H1 (cell line): ENCODE data around the gene CRYBG1. TPM values are rescaled to one million over a fixed set of nuclear protein-coding genes. Genes with fewer than 3 reads are reported as not detected.

ENCODE experiments used
- CTCF ChIA-PET: fragments of 300-600 bp; sonication (Branson Sonifier 250); formaldehyde crosslinking; loops from one replicate; lab custom pipeline; 2021; ENCODE audit not compliant: partially characterized antibody; lab: Charles Lee
- POLR2A ChIA-PET: fragments of 300-600 bp; sonication (Branson Sonifier 250); formaldehyde crosslinking; loops from one replicate; lab custom pipeline; 2021; ENCODE audit warnings: inconsistent platforms; ENCODE audit not compliant: partially characterized antibody; lab: Charles Lee
- DNase-seq, 2 experiments: peaks; one replicate each; pipeline versions ENCODE4 v3.0.0 to v3.0.0-alpha.2; 2010 to 2022; ENCODE audit warnings: low spot score in 2 of 2, low read depth in 1 of 2, mixed read lengths in 1 of 2
- FAIRE-seq: peaks from 2 replicates; lab custom pipeline; 2011; peaks lifted over from hg19 to GRCh38; lab: Jason Lieb, UNC
- H2AFZ ChIP-seq: 2 replicates; pipeline ENCODE4 v1.8.1; 2012; ENCODE audit warnings: low read length, inconsistent platforms
- H2AK5ac ChIP-seq: 2 replicates; pipeline ENCODE4 v1.6.1; 2013; ENCODE audit warnings: low read depth, low read length
- H2BK120ac ChIP-seq: replicated peaks from 2 replicates; pipeline ENCODE3; 2013; ENCODE audit warnings: low read depth, low read length, inconsistent platforms
- H2BK12ac ChIP-seq: 2 replicates; pipeline ENCODE4 v1.6.1; 2013; ENCODE audit warnings: low read depth, low read length
- H2BK15ac ChIP-seq: 2 replicates; pipeline ENCODE4 v1.6.1; 2013; ENCODE audit warnings: low read length
- H2BK20ac ChIP-seq: 2 replicates; pipeline ENCODE4 v1.6.1; 2013; ENCODE audit warnings: low read length
- H2BK5ac ChIP-seq: 2 replicates; pipeline ENCODE4 v1.6.1; 2013; ENCODE audit warnings: low read depth, low read length
- H3K14ac ChIP-seq: 2 replicates; pipeline ENCODE4 v1.6.1; 2013; ENCODE audit warnings: inconsistent platforms; ENCODE audit not compliant: insufficient read length
- H3K18ac ChIP-seq: 2 replicates; pipeline ENCODE4 v1.6.1; 2013; ENCODE audit warnings: low read length; ENCODE audit errors: extremely low read depth
- H3K23ac ChIP-seq: 2 replicates; pipeline ENCODE4 v1.6.1; 2013; ENCODE audit warnings: inconsistent platforms; ENCODE audit not compliant: insufficient read length
- H3K23me2 ChIP-seq: 2 replicates; pipeline ENCODE4 v1.6.1; 2013; ENCODE audit warnings: low read depth, low read length
- H3K27ac ChIP-seq: 2 replicates; pipeline ENCODE4 v1.6.1; 2011; ENCODE audit warnings: low read depth, low read length, inconsistent platforms
- H3K27me3 ChIP-seq, 4 experiments: replicated peaks in 1 of 4; 1 replicate in 1 of 4; 2 replicates in 3 of 4; pipeline versions ENCODE4 v1.6.1 to v1.8.1; 2011 to 2013; ENCODE audit warnings: low read length in 3 of 4, mild to moderate bottlenecking in 3 of 4, inconsistent platforms in 2 of 4, mixed read lengths in 2 of 4, moderate library complexity in 1 of 4; ENCODE audit not compliant: control insufficient read depth in 3 of 4, insufficient read depth in 3 of 4; ENCODE audit errors: extremely low read depth in 1 of 4
- H3K36me3 ChIP-seq, 4 experiments: 2 replicates each; pipeline versions ENCODE4 v1.6.1 to v1.8.1; 2011 to 2013; ENCODE audit warnings: mild to moderate bottlenecking in 4 of 4, low read length in 3 of 4, moderate library complexity in 2 of 4, control low read depth in 1 of 4, inconsistent platforms in 1 of 4; ENCODE audit not compliant: insufficient read depth in 4 of 4, control insufficient read depth in 2 of 4
- H3K4ac ChIP-seq: replicated peaks from 2 replicates; pipeline ENCODE3; 2013; ENCODE audit warnings: low read length, low read depth, mixed read lengths, inconsistent platforms; ENCODE audit not compliant: insufficient read length
- H3K4me1 ChIP-seq, 4 experiments: replicated peaks in 1 of 4; 1 replicate in 1 of 4; 2 replicates in 3 of 4; pipeline versions ENCODE4 v1.6.1 to v1.8.1; 2011 to 2013; ENCODE audit warnings: low read length in 3 of 4, inconsistent platforms in 2 of 4, mixed read lengths in 1 of 4; ENCODE audit not compliant: insufficient read depth in 4 of 4, control insufficient read depth in 3 of 4
- H3K4me2 ChIP-seq, 2 experiments: 2 replicates each; pipeline versions ENCODE4 v1.6.1 to v1.8.1; 2011 to 2013; ENCODE audit warnings: low read depth in 2 of 2, low read length in 2 of 2, control low read depth in 1 of 2, inconsistent platforms in 1 of 2, mild to moderate bottlenecking in 1 of 2; ENCODE audit not compliant: insufficient read depth in 1 of 2
- H3K4me3 ChIP-seq, 4 experiments: fragments of 200-600, 300-600 bp in 1 of 4; sonication (generic), shearing (Covaris generic), sonication (Bioruptor Twin) in 1 of 4; 2 replicates each; pipeline versions ENCODE4 v1.5.1 to v1.8.1; 2011 to 2016; ENCODE audit warnings: low read length in 4 of 4, low read depth in 3 of 4, control low read depth in 2 of 4, inconsistent platforms in 2 of 4, mild to moderate bottlenecking in 2 of 4, mixed read lengths in 1 of 4, moderate library complexity in 1 of 4; ENCODE audit not compliant: insufficient read depth in 2 of 4; ENCODE audit errors: extremely low read depth in 1 of 4
- H3K56ac ChIP-seq: replicated peaks from 2 replicates; pipeline ENCODE3; 2013; ENCODE audit warnings: low read depth, mild to moderate bottlenecking, mixed read lengths, low read length, inconsistent platforms; ENCODE audit not compliant: insufficient read length
- H3K79me1 ChIP-seq: 2 replicates; pipeline ENCODE4 v1.6.1; 2013; ENCODE audit warnings: low read depth, low read length, control low read depth
- H3K79me2 ChIP-seq, 2 experiments: 2 replicates each; pipeline versions ENCODE4 v1.6.1 to v1.8.1; 2012 to 2013; ENCODE audit warnings: low read length in 2 of 2, mild to moderate bottlenecking in 2 of 2, inconsistent platforms in 1 of 2; ENCODE audit not compliant: insufficient read depth in 2 of 2, control insufficient read depth in 1 of 2
- H3K9ac ChIP-seq, 4 experiments: replicated peaks in 1 of 4; 1 replicate in 1 of 4; 2 replicates in 3 of 4; pipeline versions ENCODE4 v1.6.1 to v1.8.1; 2011 to 2013; ENCODE audit warnings: low read depth in 3 of 4, low read length in 3 of 4, control low read depth in 2 of 4, mild to moderate bottlenecking in 2 of 4, moderate library complexity in 2 of 4, inconsistent platforms in 1 of 4; ENCODE audit errors: extremely low read depth in 1 of 4
- H3K9me3 ChIP-seq, 2 experiments: 2 replicates each; pipeline versions ENCODE4 v1.6.1 to v1.8.1; 2012 to 2013; ENCODE audit warnings: mild to moderate bottlenecking in 2 of 2, moderate library complexity in 2 of 2, control low read depth in 1 of 2, inconsistent platforms in 1 of 2, low read depth in 1 of 2, low read length in 1 of 2, mixed read lengths in 1 of 2; ENCODE audit not compliant: insufficient read depth in 2 of 2
- H4K20me1 ChIP-seq, 2 experiments: replicated peaks in 1 of 2; 2 replicates each; pipeline versions ENCODE3 to v1.8.1; 2011 to 2013; ENCODE audit warnings: inconsistent platforms in 2 of 2, low read length in 2 of 2, mild to moderate bottlenecking in 1 of 2; ENCODE audit not compliant: insufficient read depth in 2 of 2, control insufficient read depth in 1 of 2
- H4K5ac ChIP-seq: 2 replicates; pipeline ENCODE4 v1.6.1; 2013; ENCODE audit warnings: low read length, low read depth, mixed read lengths, inconsistent platforms; ENCODE audit not compliant: insufficient read length
- H4K8ac ChIP-seq: 2 replicates; pipeline ENCODE4 v1.8.0; 2013; ENCODE audit warnings: mild to moderate bottlenecking, moderate library complexity, low read length, inconsistent platforms; ENCODE audit not compliant: insufficient read depth; ENCODE audit errors: extremely low read depth
- H4K91ac ChIP-seq: replicated peaks from 2 replicates; pipeline ENCODE3; 2013; ENCODE audit warnings: low read length, mixed read lengths, inconsistent platforms; ENCODE audit not compliant: insufficient read length
- GABPA ChIP-seq: IDR thresholded peaks from 2 replicates; pipeline ENCODE4 v1.6.1; 2011; ENCODE audit warnings: mild to moderate bottlenecking, low read length, moderate library complexity, borderline replicate concordance; ENCODE audit not compliant: insufficient read depth
- RXRA ChIP-seq: IDR thresholded peaks from 2 replicates; pipeline ENCODE4 v1.6.1; 2011; ENCODE audit warnings: low read depth, mild to moderate bottlenecking, low read length, moderate library complexity; ENCODE audit not compliant: insufficient read depth
- polyA plus RNA-seq, 7 experiments: library from polyadenylated mRNA; depleted of rRNA in 3 of 7; stranded (reverse) in 5 of 7; unstranded in 2 of 7; fragments of >200 nt in 5 of 7; fragments of 200-250 nt in 2 of 7; gene quantifications; 1 replicate in 5 of 7; 2 replicates in 1 of 7; 4 replicates in 1 of 7; pipeline versions ENCODE4 v1.2.1 to v1.2.3, GENCODE V29; 2011 to 2013; ENCODE audit warnings: missing spikeins in 2 of 7, mixed read lengths in 2 of 7
- total RNA-seq: library from RNA; stranded (reverse); fragmentation: NEBNext Ultra II Directional; extraction: Animal tissue kit (Norgen Biotek cat#: 25700); gene quantifications from 2 replicates; pipeline ENCODE4 v1.2.1, GENCODE V29; 2021

CRYBG1 gene
- total and polyA plus RNA-seq, 2 of the 8 experiments (the other 6 are each of a cell fraction or from before 2014, with no cell fraction given): 2.2 to 11.6 TPM

- no peak for TF ChIP-seq RXRA
- no peak for TF ChIP-seq GABPA
- Histone ChIP-seq H3K4ac (no peak overlapping the region), H3K79me1 (peaks cover 6% of the 10 kb centered on the region), H2BK15ac (no peak overlapping the region), H3K4me2 (no peak overlapping the region), H4K8ac (no peak overlapping the region), H3K18ac (no peak overlapping the region), H3K23ac (no peak overlapping the region), H3K9me3 (no peaks in the 10 kb centered on the region), H3K36me3 (peaks cover 2 to 18% (median 8%) of the 10 kb centered on the region in 4 experiments; a peak in 4 of 8 replicates), H3K9ac (no peak overlapping the region), H3K27me3 (no peaks in the 10 kb centered on the region), H3K4me3 (no peak overlapping the region), H2BK20ac (no peak overlapping the region), H3K27ac (no peak overlapping the region), H4K91ac (no peak overlapping the region), H2BK120ac (no peak overlapping the region), H3K14ac (no peak overlapping the region), H3K79me2 (peaks cover 5 to 86% of the 10 kb centered on the region in 2 experiments), H3K56ac (no peak overlapping the region), H3K4me1 (0 out of 7 replicates have a peak, but pooled peaks cover 0 to 2% (median 0%) of the 10 kb centered on the region in 4 experiments), H2BK5ac (no peak overlapping the region), H2AFZ (no peak overlapping the region), H2BK12ac (no peak overlapping the region), H4K20me1 (peaks cover 2 to 4% of the 10 kb centered on the region in 2 experiments), H3K23me2 (no peaks in the 10 kb centered on the region), H4K5ac (no peak overlapping the region), H2AK5ac (no peak overlapping the region)
- CTCF ChIA-PET: no interaction called here
- no peak for DNase-seq
- POLR2A ChIA-PET: no interaction called here
- no peak for FAIRE-seq
These were observed 41.7 kb upstream of the CRYBG1 start for GRCh38 chr6:106318851-106319250.
